ENCODE results near the gene MEF2D.

- no peak for TF ChIP-seq CTCF (conservative IDR thresholded peaks at IDR 0.05; ENCODE audit: low read depth, low read length)
- no peak for TF ChIP-seq EZH2 (IDR thresholded peaks at IDR 0.05; ENCODE audit: borderline replicate concordance, low read depth, low read length, poor library complexity, severe bottlenecking)
Observed at GRCh38 chr1:156470473-156470872, 30.1 kb downstream of the MEF2D start.

Data from A673 (cell line).